Sigmoid colon (tissue), 4 donors: ENCODE measurements around the gene SLAMF7.

Source experiments
- CTCF ChIP-seq, 4 experiments: fragments of 450-650 bp in 3 of 4; fragments of 200-600 bp in 1 of 4; IDR thresholded peaks; one replicate each; pipeline ENCODE4 v1.5.1; 2016 to 2019; ENCODE audit warnings: antibody characterized with exemption in 4 of 4, mild to moderate bottlenecking in 3 of 4, moderate library complexity in 2 of 4
- EP300 ChIP-seq, 4 donors: sonication (generic); formaldehyde crosslinking; IDR thresholded peaks; one replicate each; pipeline ENCODE4 v1.6.1; 2017; ENCODE audit warnings: antibody characterized with exemption in 4 of 4
- POLR2A ChIP-seq, 2 donors: fragments of 450-650 bp; IDR thresholded peaks; one replicate each; pipeline ENCODE4 v1.6.1; 2016; ENCODE audit warnings: antibody characterized with exemption in 2 of 2, mild to moderate bottlenecking in 2 of 2, moderate library complexity in 2 of 2
- POLR2AphosphoS5 ChIP-seq, 4 donors: sonication (generic); formaldehyde crosslinking; IDR thresholded peaks; one replicate each; pipeline ENCODE4 v1.6.1; 2017; ENCODE audit warnings: antibody characterized with exemption in 4 of 4

GRCh38 chr1:160755461-160755860, 16.4 kb downstream of the SLAMF7 start:
- TF ChIP-seq POLR2A (IDR thresholded peaks at IDR 0.05) (no peak), CTCF (IDR thresholded peaks at IDR 0.05) (no peak), POLR2AphosphoS5 (IDR thresholded peaks at IDR 0.05) (no peak), EP300 (IDR thresholded peaks at IDR 0.05) (no peak)
